Subcutaneous preadipocyte (primary cell): Measurements from ENCODE around the gene DDX46. TPM values are rescaled to one million over a fixed set of nuclear protein-coding genes. Genes with fewer than 3 reads are reported as not detected.

Experiments
- small RNA-seq: library from RNA; depleted of rRNA; stranded (forward); fragments of <200 nt; gene quantifications from one replicate; pipeline ENCODE3, GENCODE V24; 2012
- total RNA-seq: library from RNA; depleted of rRNA; stranded (reverse); fragments of >200 nt; gene quantifications from 2 replicates; pipeline ENCODE4 v1.2.3, GENCODE V29; 2012

DDX46 gene, protein sequence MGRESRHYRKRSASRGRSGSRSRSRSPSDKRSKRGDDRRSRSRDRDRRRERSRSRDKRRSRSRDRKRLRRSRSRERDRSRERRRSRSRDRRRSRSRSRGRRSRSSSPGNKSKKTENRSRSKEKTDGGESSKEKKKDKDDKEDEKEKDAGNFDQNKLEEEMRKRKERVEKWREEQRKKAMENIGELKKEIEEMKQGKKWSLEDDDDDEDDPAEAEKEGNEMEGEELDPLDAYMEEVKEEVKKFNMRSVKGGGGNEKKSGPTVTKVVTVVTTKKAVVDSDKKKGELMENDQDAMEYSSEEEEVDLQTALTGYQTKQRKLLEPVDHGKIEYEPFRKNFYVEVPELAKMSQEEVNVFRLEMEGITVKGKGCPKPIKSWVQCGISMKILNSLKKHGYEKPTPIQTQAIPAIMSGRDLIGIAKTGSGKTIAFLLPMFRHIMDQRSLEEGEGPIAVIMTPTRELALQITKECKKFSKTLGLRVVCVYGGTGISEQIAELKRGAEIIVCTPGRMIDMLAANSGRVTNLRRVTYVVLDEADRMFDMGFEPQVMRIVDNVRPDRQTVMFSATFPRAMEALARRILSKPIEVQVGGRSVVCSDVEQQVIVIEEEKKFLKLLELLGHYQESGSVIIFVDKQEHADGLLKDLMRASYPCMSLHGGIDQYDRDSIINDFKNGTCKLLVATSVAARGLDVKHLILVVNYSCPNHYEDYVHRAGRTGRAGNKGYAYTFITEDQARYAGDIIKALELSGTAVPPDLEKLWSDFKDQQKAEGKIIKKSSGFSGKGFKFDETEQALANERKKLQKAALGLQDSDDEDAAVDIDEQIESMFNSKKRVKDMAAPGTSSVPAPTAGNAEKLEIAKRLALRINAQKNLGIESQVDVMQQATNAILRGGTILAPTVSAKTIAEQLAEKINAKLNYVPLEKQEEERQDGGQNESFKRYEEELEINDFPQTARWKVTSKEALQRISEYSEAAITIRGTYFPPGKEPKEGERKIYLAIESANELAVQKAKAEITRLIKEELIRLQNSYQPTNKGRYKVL
- total RNA-seq = 21.3 and 24.0 TPM in 2 replicates

DNA sequence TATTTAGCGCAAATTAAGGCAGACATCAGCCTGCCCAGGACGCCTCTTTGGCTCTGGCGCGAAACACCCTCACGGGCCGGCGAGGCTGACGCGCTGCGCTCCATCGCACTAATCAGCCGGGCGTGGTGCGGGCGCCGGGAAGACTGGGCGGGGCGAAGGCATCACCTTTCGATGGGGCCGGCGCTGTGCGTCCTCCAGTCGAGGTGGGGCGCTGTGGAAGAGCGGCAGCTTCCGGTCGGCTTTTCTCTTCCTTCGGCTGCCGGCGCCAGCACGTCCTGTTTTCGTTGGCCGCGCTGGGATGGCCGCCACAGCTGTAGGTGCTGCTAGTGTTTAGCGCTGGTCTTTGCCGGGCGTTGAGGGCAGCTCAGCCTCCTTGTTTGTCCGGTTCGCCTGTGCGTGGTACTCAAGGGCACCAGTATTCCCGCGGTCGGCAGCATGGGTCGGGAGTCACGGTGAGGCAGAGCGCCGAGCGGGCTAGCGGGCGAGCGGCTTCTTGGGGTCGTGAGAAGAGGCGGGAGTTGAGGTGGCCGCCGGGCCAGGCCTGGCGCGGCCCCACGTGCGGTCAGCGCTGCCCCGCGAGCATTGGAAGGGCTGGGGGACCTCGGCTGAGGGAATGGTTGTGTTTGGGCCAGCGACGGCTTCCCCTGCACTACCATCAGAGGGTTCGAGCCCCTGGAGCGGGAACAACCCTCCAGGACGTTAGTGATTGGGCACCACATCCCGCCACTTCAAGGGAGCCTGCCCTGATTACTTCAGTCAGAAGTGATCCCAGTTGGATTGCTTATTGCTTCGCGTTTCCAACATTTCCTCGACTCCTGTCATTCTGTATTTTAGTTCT is at the start of gene DDX46:
Gene DDX46, plus strand, starts transcription at position 276 of the 838 bp plus-strand sequence. Its CDS starts 160 bp downstream, at position 436.

DNA sequence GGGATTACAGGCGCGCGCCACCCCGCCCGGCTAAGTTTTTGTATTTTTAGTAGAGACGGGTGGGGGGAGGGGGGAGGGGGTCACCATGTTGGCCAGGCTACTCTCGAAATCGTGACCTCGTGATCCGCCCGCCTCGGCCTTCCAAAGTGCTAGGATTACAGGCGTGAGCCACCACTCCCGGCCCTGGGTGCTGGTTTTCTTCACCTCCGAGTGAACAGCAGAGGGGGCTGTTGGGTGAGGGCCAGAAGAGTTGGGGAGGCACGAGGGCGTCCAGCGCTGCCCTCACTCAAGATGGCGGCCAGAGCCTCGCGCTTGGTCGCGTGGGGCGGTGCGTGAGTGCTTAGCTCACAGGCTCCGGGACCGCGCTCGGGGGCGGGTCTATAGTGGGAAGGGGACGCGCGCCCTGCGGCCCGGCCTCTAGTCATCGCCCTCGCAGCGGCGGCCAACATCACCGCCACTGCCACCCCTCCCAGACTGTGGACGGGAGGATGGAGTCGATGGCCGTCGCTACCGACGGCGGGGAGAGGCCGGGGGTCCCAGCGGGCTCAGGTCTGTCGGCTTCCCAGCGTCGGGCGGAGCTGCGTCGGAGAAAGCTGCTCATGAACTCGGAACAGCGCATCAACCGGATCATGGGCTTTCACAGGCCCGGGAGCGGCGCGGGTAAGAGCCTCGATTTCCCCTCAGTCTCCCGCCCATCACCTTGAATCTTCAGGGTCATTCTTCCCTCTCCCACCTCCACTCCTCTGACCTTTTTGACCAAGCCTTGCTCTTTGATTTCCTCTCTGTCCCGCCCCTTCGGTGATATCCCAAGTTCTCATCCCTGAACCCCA is 20.2 kb upstream of the DDX46 start, which contains the start of gene CAMLG:
Gene CAMLG, plus strand, starts transcription at position 416 of the 830 bp plus-strand sequence. Its CDS starts 73 bp downstream, at position 489.

DNA sequence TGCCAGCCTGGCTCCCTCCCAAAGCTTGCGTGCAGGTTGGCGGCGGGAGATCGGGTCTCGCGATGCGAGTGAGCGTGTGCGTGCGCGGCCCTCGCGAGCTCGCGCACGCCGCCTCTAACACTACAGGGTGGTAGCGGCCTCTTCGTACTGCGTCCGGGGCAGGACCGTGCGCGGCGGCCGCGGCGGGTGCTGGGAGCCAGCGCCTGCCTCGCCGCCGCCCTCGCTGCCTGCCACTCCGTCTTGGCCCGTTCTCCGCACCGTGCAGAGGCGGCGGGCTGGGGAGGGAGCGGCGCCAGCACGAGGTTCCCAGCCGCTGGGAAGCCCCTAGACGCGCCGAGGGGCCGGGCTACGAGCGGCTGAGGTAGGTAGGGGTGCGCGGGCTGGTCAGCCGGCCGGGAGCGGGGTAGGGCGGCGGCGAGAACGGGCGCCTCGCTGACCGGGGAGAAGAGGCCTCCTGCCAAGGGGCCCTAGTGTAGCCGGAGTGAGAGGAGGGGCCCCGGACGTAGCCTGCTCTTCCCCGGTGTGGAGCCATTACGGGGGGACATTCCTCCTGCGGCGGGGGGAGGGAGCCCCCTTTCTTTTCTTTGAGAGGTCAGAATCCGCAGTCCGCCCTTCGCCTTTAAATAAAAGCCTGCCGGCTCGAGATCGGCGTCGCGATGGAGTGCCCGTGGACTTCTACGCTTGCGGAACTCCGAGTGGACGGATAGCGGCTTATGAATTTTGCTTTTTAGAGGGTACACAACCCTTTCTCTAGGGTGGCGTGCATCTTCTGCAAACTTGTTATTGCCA is 87.5 kb downstream of the DDX46 start, which contains the start of gene C5orf24:
Gene C5orf24, plus strand, starts transcription at position 117 of the 789 bp plus-strand sequence. CDS start 8,933 bp downstream, outside the sequence.

DNA sequence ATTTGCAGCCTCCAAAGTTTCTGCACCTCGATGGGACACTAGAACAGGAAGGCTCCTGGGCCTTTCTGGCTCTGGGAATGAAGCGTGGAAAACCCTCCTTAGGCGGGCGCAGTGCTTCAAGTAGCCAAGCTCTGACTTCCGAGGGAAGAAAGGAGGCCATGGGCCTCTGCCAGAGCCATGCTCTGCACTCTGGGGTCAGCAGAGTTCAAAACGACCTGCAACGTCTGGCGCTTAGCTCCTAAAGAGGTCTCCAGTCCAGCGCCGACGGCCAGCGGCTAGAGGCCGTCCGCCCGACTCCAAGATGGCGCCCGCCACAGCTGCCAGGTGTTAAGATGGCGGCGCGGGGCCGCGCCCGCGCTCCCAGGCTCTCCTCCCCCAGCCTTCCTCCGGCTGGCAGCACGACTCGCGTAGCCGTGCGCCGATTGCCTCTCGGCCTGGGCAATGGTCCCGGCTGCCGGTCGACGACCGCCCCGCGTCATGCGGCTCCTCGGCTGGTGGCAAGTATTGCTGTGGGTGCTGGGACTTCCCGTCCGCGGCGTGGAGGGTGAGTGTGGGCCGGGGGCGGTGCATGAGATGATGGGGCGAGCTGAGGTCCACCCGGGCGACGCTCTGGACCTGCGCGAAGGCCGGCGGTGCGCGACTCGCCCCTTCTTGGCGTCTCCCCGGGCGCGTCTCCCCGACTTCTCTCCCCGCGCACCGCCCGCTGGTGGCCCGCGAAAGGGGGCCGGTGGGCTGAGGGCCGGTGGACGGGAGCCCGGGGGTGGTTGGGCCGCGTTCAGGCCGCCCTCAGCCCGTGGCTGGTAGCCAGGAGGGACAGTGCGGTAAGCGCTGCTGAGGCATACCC is 115.6 kb downstream of the DDX46 start, which contains the start of gene TXNDC15:
Gene TXNDC15, plus strand, starts transcription at position 385 of the 844 bp plus-strand sequence. Its CDS starts 57 bp downstream, at position 442.

Small RNAs within 50 kb of the gene (small RNA-seq; reads per million reads assigned to genes)
- gene RNU6-757P = not detected

Other genes starting within 250 kb of the DDX46 start
- 34.2 and 38.7 TPM in 2 replicates for gene JADE2, start 233.1 kb upstream of the DDX46 start, total RNA-seq
- 32.3 and 36.0 TPM in 2 replicates for gene SAR1B, start 126.0 kb upstream of the DDX46 start, total RNA-seq
- gene SEC24A, start 110.0 kb upstream of the DDX46 start, total RNA-seq = 19.8 and 28.9 TPM in 2 replicates
- gene CAMLG, start 20.2 kb upstream of the DDX46 start, total RNA-seq = 33.2 and 42.6 TPM in 2 replicates
- gene C5orf24, start 87.2 kb downstream of the DDX46 start, total RNA-seq = 36.4 and 39.7 TPM in 2 replicates
- 103 and 123 TPM in 2 replicates for gene TXNDC15, start 115.6 kb downstream of the DDX46 start, total RNA-seq
- 3.3 and 5.3 TPM in 2 replicates for gene PCBD2, start 146.4 kb downstream of the DDX46 start, total RNA-seq
- under 0.01 TPM in 1 of 2 replicates, not detected in the other for gene CATSPER3, start 209.1 kb downstream of the DDX46 start, total RNA-seq